ENCODE data around the gene FRMPD3.
"Not testable (repeated sequence)": the region's sequence is repeated elsewhere in the genome, so short reads cannot be mapped to it uniquely, and the experiment has no call there.

The FRMPD3 gene
- 2.6 to 32.0 (median 22.1) reads per million in 4 experiments for total RNA-seq

- no peak for DNase-seq
Measured at GRCh38 chrX:107448998-107449835, at the start of gene FRMPD3. Gene FRMPD3, plus strand, starts transcription at chrX:107449652. Its CDS starts 76,937 bp downstream, at chrX:107526589.

DNA sequence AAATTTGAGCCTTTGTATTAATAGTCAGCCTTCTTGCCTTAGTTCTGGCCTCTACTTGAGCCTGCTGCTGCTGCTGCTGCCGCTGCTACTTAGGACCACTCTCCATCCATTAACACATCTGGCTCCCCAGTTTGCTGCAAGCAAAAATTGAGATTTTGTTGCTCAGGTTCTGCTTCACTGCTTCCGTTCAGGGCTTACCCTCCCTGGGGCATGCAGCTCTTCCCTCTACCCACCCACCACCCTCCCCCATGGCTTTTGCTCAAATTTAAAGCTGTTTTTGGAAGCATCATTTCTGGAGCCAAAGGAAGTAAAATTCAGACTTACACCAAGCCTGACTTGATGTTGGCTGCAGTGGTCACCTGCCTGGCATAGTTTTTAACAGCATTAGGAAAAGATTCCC is 28.9 kb upstream of the FRMPD3 start:
- no peak for DNase-seq

DNA sequence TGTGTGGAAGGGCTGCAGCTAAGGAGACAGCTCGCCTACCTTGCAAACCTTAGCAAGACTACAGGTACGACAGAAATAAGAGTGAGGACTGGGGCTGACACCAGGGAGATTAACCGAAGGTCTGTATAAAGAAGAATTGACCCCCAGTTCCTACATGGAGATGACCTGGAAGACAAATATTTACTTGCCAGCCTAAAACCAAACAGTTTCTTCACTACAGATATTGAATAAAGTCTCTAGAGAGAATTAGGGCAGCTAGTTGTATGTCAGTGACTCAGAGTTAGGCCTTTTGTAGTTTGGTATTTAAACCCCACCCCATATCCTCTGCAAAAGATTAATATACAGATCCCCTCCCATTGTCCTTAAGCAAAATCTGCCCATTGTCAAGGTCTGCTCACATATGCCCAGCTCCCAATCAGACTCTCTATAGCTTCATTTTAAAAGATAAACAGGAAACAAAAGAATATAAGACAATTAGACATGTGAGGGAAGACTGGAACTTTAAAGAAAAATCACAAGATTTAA is 28.1 kb upstream of the FRMPD3 start:
- no peak for DNase-seq

- no peak for DNase-seq
Measured at GRCh38 chrX:107429090-107429489, 20.4 kb upstream of the FRMPD3 start.

DNA sequence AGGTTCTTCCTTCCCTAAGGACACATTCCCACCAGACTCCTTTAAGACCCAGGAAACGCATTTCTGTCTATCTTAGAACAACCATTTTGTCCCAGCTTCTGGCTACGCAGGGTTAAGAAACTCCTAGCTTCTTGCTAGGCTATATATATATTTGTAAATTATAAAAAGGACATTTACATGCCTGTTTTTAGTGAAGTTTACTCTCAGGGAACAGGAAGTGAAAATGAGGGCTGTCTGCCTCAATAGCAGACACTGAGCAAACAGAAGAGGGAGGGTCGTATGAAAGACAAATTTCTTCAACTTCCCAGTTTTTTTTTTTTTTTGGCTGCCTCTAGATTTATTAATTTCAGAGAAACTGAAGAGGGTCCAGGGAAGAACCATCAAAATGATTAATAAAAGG is 9.3 kb upstream of the FRMPD3 start:
- no peak for DNase-seq

DNA sequence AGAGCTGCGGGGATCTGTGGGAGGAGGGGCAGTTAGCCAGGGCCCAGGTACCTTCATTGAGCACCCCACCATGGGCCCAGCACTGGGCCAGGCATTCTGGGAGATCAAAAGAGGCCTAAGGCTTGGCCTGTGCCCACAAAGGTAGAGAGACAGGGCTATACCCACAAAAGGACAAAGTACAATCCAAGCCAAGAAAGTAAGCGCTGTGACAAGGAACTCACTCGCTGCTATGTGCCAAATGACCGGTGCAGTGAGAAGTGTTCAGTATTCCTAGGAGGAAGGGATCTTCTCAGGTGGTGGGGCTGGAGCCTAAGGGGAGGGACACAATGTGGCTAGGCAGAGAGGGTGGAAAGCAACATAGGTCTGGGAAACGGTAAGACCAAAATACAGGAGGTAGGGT is 8.8 kb upstream of the FRMPD3 start:
- DNase-seq = no peak

DNA sequence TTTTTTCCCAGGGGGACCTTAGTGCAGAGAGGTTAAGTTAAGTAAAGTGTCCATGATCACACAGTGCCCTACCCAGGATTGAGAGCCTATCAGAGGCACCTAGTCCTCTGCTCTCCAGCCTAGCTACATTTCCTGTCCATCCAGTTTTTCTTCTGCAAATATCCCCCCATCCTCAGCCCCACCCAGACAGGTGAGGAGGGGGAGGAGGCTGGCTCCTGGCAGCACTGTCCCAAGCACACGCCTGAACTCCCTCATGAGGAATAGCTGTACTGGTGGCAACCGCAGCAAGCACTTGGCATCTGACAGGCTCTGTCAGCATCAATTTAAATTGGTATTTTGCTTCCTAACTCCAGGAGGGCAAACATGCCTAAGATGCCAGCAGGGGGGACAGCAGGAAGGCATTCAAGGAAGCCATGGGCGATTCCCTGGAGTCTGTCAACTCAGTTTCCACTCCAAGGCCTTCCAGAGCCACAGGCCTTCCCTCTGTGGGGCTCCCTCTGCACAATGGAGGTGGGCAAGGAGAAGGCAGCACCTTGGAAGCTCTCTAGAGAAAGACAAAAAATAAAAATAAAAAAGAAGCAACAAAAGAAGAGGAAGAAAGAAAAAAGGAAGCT is 6.4 kb upstream of the FRMPD3 start:
- DNase-seq = no peak

DNA sequence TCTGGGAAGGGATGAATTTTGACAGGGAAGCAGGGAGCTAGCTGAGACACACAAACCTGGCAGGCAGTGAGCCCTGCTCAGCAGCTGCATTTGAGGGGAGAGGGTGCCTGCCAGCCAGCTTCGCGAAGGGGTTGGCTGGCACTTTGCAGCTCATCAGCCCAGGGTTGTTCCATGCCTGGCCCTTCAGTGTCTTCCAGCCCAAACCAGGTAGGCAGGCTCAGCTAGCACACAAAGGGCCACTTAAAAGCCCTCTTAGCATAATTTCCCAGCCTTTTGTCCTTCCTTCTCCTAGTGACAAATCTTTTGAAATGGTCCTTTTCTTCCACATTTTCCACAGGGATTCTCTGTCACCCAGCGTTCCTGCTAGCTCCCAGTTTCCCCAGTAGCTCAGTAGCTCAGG is 4.3 kb upstream of the FRMPD3 start:
- no peak for DNase-seq

DNA sequence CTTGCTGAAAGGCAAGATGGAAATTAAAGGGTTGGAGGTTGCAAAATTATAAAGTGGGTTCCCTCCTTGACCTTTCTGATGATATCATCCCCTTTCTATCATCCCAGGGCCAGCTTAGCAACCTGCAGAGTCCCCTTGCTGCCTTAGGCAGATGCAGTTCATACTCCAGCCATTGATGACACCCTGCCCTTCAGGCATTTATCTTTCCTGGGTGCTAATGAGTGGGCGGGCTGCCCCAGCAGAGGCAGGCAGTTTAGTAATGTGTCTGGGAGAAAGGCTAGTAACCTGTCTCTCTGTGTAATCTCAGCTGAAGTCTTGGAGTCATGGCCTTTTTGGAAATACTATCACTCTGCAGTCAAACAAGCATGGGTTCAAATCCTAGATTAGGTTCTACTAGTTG is 3.8 kb upstream of the FRMPD3 start:
- DNase-seq = no peak

- no peak for DNase-seq
Measured at GRCh38 chrX:107447642-107448041, 1.8 kb upstream of the FRMPD3 start.

- no peak for DNase-seq
Measured at GRCh38 chrX:107448625-107448997, 841 bp upstream of the FRMPD3 start.

DNA sequence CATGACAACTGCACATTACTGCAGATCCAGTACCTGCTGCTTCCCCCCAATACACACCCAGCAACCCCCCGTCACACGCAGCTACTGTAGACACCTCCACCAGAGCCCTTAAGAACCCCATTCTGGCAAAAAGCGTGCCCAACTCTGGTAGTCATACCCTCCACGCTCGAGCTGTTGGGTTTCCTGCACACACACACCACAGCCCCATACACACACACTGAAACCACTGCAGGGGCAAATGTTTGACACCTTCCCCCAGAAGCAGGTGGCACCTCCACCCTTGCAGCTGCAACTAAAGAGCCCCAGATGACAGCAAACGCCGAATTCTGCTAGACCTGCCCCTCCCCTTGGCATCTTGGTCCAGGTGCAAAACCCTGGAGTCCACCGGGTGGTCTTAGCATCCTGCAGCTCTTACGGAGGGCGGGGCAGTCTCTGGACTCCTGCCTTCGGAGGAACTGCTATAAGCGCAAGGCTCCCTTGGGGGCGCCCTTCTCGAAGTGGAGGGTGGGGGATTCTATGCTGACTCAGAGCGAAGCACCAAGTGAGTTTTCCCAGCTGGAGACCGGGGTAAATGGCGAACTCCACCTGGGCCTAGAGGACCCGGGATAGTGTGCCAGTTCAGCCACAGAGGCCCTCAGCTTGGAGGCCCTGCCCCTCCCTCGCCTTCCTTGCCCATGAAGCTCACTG is 1.5 kb downstream of the FRMPD3 start:
- DNase-seq = no peak

GRCh38 chrX:107451731-107452130 is 2.3 kb downstream of the FRMPD3 start:
- no peak for DNase-seq

GRCh38 chrX:107452581-107452980 is 3.1 kb downstream of the FRMPD3 start:
- DNase-seq = no peak

DNA sequence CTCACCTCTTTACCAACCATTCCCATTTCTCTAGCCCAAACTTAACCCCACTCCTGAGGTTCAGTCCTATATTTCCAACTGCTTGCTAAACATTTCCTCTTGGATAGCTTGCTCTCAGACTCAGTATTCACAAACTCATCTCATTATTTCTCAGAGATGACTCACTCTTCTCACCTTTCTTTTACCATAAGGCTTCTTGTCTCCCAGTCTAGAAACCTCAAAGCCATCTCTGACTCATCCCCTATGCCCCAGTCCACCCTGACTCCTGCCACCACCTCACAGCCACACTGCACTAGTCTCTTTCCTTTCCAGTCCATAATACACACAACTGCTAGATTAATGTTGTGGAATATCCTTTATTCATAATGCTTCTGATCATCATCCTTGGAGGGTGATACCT is 4.8 kb downstream of the FRMPD3 start:
- no peak for DNase-seq

DNA sequence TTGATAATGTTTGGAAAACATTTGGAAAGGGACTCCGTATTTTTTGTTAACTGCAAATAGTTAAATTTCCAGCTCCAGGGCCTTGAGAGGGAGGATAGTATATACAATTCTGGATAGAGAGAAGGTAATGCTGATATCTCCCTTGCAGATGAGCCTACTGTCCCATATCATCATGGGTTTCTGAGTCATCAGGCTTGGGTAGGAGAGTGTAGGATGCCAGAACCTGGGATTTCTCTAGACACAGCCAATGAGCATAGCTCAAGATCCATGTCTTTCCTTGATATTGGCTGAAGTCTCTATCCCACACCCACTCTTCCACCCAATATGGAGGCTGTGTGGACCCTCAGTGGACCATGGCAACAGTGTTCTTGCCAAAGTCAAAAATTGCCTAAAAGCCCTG is 7.8 kb downstream of the FRMPD3 start:
- no peak for DNase-seq

- DNase-seq = no peak
Measured at GRCh38 chrX:107465932-107466620, 16.6 kb downstream of the FRMPD3 start.

GRCh38 chrX:107467271-107467670 is 17.8 kb downstream of the FRMPD3 start:
- DNase-seq = no peak

GRCh38 chrX:107470198-107470597 is 20.7 kb downstream of the FRMPD3 start:
- no peak for DNase-seq

GRCh38 chrX:107470971-107471370 is 21.5 kb downstream of the FRMPD3 start:
- no peak for DNase-seq

GRCh38 chrX:107471420-107471819 is 22.0 kb downstream of the FRMPD3 start:
- DNase-seq = not testable (repeated sequence)

DNA sequence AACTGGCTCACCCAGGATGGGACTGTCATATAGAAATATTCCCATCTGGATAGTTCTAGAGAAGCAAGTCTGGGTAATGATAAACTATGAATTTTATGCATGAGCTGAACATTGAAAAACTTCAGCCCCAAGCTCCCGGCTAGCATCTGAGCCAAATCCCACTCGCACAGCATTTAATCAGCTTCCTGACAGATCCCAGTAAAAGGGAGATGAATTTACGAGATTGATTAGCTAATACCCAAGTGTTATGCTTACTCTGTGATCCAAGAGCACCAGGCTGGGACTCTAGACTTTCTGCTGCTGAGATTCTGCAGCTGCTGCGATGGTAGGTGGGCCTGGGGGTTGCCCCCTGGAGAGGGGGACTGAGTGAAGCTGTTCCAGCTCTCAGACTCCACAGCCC is 28.0 kb downstream of the FRMPD3 start:
- no peak for DNase-seq

DNA sequence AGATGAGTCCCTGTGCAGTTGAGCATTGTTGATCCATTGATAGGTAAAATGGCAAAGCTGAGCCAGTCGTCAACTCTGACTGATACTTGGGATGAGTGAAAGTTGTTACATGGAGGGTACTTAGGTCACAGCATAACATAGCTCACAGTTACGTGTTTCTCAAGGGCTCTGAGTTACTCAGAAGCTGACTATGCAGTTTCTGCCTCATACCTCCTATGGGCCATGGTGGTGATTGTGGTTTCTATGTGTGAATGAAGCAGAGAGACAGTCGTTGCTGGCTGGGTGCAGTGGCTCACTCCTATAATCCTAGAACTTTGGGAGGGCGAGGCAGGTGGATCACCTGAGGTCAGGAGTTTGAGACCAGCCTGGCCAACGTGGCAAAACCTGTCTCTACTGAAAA is 30.8 kb downstream of the FRMPD3 start:
- DNase-seq = no peak
